Hematopoietic multipotent progenitor cell treated with erythropoietin and hydrocortisone succinate and interleukin-3 and kit ligand, for 8 days (in vitro differentiated cells): ENCODE results near the gene DAP.
"Not testable (repeated sequence)": the region's sequence is repeated elsewhere in the genome, so short reads cannot be mapped to it uniquely, and the experiment has no call there.

Source experiments
- DNase-seq: peaks from one replicate; pipeline ENCODE4 v3.0.0-alpha.2; 2015

DAP gene, protein sequence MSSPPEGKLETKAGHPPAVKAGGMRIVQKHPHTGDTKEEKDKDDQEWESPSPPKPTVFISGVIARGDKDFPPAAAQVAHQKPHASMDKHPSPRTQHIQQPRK

GRCh38 chr5:10761185-10761932 is at the start of gene DAP:
Gene DAP (minus strand): TSS chr5:10761234. CDS start chr5:10761068, 166 bp downstream.
- DNase-seq: peak; percentile 84

- no peak for DNase-seq
Observed at GRCh38 chr5:10808347-10809226, 47.6 kb upstream of the DAP start.

DNA sequence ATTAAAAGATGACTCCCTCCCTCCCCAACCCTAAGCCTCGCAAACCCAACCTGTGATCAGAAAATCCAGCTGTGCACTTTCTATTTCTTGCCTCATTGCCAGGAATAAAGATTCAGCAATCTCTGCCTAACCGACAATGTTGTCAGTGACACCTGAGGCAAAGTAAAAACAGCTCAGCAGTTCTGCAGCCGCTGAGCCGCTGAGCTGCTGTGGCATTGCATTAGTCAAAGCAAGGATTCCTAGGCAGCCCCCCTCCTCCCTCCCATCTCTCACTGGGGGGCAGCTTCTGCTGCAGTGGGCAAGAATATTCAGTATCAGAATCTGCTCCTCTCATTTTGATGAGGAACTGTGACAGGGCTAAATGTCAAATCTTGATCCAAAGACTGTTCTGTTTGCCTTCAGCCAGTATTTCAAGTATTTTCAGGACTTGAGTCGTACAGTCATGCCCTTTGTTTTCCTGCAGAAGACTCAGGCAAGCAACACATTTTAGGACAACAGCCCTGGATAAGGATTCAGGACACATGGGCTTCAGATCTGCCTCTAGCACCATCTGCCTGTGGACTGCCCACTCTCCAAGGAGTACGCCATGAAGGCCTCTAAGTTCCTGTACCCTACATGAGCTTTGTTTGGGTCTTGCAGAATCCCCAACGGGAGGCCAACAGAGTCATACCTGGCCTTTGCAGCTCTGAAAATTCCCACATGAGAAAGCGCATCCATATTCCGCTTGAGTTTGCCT is 41.1 kb upstream of the DAP start:
- no peak for DNase-seq

GRCh38 chr5:10800852-10801251 is 39.8 kb upstream of the DAP start:
- DNase-seq: no peak

GRCh38 chr5:10797261-10797660 is 36.2 kb upstream of the DAP start:
- no peak for DNase-seq

GRCh38 chr5:10793785-10794184 is 32.8 kb upstream of the DAP start:
- DNase-seq: no peak

GRCh38 chr5:10792336-10792735 is 31.3 kb upstream of the DAP start:
- no peak for DNase-seq

GRCh38 chr5:10789726-10790125 is 28.7 kb upstream of the DAP start:
- no peak for DNase-seq

- DNase-seq: no peak
Observed at GRCh38 chr5:10789021-10789420, 28.0 kb upstream of the DAP start.

DNA sequence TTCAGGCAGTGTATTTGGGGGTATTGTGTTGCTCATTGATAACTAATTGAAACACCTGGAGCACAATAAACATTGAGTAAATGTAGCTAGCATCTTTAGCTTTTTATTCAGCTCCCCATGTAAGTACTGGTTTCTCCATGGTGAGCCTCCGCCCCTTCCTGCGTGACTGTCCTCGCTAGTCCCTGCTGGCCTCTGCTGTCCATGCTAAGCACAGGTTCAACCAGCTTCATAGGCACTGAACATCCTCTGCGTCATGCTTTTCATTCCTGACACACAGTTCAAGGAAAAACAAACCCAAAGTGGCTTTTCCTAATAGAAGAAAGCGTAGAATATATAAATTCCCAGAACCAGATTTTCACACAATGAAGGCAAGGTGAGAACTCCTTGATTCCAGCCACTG is 27.3 kb upstream of the DAP start:
- no peak for DNase-seq

GRCh38 chr5:10786835-10787234 is 25.8 kb upstream of the DAP start:
- DNase-seq: no peak

GRCh38 chr5:10780208-10780607 is 19.2 kb upstream of the DAP start:
- DNase-seq: not testable (repeated sequence)

DNA sequence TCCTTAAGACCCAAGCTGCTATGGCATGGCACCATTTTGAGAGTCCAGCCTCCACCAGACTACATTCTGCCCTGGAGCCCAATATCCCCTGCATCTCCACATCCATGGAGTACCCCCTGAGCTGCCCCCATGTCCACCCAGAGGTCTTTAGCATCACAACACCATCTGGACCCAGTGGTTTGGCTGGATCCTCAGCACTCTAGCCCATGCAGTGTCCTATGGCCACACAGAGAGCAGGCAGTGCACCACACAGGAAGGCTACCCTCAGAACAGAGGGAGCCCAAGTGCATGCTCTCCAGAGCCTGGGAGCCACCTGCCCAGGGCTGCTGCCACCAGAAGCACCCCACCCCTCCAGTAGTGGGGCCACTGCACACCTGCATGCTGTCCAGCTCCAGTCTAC is 18.6 kb upstream of the DAP start:
- no peak for DNase-seq

DNA sequence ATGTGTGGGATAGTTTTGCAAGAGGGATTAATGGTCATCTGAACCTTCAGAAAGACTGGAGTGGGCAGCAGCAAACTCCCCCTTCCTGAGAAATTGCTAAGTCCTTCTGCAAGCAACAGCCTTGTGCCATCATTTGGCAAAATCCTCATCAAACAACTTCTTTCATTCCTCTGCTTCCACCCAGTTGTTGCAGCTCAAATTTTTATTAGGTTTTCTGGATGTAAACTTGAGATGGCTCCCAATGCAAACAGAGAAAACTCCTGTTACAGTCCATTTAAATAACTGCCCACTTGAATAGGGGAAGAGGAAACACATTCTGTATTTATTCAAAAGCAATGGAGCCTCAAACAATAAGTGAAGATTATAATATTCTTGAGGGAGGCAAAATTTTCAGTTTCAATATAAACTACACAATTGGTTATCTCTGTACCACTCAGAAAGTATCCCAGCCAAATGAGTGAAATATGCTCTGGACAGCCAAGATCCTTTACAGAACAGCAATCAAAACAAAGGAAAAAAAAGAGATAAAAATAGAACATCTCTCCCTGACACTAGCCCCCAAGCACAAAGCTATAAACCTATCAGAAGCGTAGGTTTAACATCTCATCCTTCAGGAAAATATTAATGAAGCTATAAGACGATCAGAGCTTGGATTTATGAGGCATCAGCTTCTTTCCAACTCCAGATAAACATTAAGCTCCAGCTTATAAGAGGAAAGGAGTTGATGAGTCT is 17.3 kb upstream of the DAP start:
- DNase-seq: no peak

- peak; percentile 6 for DNase-seq
Observed at GRCh38 chr5:10775646-10776045, 14.6 kb upstream of the DAP start.

DNA sequence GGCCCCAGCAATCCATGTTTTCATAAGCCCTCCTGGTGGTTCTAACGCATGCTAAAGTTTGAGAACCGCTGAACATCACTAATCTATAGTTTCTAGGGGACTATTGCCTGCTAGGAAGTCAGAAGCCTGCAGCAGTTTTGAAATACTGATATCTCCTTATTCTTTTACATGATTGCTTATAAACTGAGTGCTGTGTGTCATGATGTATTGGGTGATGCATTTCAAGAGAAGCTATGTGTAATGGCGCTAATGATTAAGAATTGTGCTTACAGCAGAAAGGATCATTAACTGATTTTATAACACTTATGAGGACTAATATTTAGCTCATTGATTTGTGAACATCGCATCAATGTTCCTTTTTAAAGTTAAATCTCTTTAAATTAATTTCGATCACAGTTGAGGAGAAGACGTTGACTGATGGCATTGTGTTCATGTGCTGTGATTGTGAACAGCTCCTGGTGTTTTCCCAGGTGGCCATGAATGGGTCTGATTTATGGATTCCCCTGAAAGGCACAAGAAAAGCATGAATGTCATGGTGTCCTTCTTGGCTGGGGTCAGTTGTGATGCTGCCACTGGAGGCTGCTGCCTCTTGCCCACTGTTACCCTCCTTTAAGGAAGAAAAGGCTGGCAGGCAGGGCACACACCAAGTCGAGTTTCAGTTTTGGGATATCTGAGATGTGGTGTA is 12.0 kb upstream of the DAP start:
- DNase-seq: no peak

- no peak for DNase-seq
Observed at GRCh38 chr5:10768328-10768899, 7.4 kb upstream of the DAP start.

DNA sequence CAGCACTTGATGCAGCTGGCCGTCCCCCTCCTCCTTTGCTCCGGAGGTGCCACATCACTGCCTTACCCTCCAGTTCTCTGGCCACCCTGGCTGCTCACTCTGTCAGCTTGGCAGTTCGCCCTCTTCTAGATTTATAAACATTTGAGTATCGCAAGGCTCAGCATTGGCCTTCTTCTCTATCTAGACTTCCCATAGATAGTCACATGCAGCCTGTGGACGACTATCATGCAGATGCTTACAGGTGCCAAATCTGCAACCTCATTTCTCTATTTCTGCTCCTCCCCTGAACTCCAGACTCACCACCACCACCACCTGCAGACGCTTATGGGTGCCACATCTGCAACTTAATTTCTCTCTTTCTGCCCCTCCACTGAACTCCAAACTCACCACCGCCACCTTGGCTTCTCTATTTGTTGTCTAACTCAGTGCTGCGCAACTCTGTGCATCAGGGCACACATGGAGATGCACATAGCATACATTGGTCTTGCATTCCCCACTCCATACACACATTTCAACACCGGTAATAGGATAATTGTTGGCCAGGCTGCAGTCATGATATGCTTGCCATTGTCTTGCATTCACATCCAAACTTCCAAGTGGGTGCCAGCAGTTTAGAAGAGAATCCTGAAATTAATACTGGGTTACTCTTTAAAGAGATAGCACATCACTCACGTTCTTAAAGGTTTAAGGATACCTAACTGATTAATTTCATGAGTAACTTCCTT is 1.9 kb upstream of the DAP start:
- peak; percentile 76 for DNase-seq

DNA sequence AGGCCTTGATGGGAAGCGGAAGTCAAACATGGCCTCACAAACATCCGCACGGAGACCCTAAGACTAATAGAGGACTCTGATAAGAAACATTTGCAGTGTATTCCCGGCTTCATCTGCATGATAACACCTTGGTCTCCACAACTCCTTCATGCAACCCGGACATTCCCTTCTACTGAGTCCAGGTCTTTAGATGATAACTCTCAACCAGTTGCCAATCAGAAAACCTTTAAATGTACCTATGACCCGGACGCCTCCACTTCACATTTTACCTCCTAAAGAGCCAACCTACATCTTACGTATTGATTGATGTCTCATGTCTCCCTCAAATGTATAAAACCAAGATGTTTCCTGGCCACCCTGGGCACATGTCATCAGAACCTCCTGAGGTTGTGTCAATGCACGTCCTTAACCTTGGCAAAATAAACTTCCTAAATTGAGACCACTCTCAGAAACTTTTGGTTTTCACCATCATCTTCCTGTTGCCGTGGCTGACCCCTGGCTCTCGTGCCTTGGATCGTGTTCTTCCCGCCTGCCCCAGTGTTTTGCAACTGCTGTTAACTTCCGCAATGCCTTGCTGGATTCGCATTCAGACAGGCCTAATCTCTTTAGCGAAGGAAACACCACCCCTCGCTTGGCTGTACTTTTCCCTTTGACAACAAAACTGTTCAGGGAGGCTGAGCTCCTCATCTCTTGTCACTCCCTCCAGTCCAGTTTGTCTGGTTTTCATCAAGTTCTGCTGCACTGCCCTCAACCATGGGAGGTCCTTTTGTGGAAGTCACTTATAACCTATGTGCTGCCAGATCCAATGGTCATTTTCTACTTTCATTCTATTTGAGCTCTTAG is 1.1 kb upstream of the DAP start:
- peak; percentile 65 for DNase-seq

DNA sequence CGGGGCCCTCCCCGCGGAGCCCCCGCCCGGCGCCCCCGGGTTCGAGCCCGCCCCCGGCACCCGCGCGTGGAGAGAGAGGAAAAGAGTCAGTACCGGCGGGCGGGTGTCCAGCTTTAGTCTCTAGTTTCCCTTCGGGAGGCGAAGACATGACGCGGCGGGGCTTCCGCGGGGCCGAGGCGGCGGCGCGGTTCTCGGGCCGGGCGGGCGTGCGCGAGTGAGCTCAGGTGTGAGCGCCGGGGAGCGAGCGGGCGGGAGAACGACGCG is 181 bp downstream of the DAP start:
- DNase-seq: no peak
